HG02623 (cell line): ENCODE data around the gene PIP4K2A.
A peak's percentile ranks its signal among the peaks of the same experiment; 100 is the strongest.

ENCODE experiments used
- ATAC-seq: cut with Tn5 transposase; IDR thresholded peaks from one replicate; pipeline ENCODE4 v1.9.1; 2021; ENCODE audit warnings: moderate library complexity; ENCODE audit not compliant: unreplicated experiment

Gene PIP4K2A

DNA sequence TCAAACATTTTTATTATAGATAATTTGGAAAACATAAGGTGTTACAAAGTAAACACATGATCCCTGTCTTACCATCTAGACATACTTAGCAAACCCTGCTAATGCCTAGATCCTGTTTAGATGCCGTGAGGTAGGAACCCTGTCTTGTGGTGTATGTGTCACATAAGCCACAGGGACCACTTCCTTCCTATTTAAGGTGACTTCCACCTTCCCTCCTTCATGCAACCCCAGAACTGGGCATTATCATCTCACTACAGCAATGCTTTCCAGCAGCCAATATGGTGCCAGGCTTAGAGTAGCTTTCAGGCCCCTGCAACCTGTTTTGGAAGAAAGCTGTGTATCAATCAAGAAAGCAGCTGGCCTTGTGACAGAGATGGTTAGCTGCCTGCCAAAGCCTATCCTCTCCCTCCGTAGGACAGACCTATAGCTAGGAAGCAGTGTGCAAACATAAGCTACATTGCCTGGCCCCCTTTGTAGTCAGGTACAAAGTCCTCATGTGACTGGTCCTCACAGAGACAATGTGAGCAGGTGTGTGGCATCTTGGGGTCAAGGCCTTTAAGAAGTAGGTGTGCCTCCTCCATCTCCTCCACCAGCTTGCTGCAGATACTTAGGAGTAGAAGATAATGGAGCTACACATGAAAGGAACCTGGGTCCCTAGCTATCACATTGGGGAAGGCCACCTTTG, 222.3 kb downstream of the PIP4K2A start:
- ATAC-seq: no peak

GRCh38 chr10:22491480-22491879, 222.9 kb downstream of the PIP4K2A start:
- no peak for ATAC-seq

DNA sequence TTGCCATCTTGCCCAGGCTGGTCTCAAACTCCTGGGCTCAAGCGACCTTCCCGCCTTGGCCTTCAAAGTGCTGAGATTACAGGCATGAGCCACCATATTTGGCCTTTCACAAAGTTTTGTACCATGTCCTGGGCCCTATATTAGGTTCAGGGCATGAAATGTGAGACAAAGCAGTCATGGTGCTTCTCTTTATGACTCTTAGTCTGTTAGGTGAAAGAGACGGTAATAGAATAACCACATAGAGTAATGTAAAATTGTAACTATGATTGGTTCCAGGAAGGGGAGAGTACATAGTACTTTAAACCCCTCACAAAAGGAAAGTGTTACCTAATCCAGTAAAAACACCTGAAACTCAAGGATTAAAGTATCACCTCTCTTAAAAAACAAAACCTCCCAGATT, 224.4 kb downstream of the PIP4K2A start:
- ATAC-seq: no peak

- peak; percentile 47 for ATAC-seq
Measured at GRCh38 chr10:22489467-22489866, 224.9 kb downstream of the PIP4K2A start.

DNA sequence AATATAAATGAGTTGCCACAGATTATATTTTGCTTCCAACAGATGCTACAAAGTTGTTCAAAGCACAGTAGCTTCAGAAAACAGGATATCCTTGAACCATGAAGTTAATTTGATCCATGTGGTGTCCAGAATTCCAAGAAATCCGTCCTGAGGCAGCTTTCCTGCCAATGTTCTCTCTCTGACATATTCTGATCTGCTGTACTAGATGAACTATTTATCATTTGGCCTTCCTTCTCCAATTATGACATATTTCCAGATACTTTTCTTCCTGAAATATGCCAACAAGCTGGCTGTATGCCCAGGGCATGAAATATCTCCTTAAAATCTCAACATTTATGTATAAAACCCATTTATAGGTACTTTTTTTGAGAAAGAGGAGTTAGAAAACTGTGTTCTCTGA, 227.9 kb downstream of the PIP4K2A start:
- ATAC-seq: no peak
